ENCODE measurements around the gene LRRC15.

The LRRC15 gene

DNA sequence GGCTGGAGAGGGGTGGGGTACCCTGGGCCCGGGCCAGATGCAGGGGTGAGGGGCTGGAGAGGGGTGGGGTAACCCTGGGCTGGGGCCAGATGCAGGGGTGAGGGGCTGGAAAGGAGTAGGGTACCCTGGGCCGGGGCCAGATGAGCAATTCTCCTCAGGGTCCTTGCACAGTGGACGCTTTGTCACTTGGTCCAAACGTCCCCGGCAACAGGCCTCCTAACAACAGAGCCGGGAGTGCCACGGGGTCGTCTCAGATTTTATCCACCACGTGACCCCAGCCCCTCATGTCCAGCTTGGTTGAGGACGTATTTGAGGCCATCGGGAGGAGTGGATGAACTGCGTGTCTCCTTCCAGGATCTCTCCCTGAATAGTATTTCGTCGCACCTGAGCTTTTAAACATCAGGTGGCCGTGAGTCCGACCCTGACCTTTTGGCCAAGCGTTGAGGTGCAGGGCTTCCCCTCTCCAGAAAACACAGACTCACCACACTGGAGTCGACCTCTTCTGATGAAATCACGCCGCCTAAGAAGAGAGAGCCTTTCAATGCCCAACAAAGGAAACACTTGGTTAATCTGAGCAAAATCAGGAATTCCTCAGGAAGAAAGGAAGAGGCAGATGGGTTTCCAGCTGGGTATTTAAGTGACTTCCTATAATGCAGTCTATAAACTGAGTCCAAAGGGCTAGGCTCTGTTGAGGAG is 12.8 kb upstream of the LRRC15 start:
- Histone ChIP-seq H3K36me3 (ENCODE audit: insufficient read depth, low read length) (no peaks in the 10 kb centered on the region), H3K4me1 (ENCODE audit: insufficient read depth, low read length) (peaks cover 4% of the 10 kb centered on the region), H3K9me3 (ENCODE audit: low read length) (peaks cover 7% of the 10 kb centered on the region), H3K4me3 (ENCODE audit: low read length) (no peak overlapping the region), H3K27me3 (ENCODE audit: insufficient read depth, low read length) (peaks cover 4% of the 10 kb centered on the region), H2AFZ (ENCODE audit: low read depth, low read length) (no peak overlapping the region)

DNA sequence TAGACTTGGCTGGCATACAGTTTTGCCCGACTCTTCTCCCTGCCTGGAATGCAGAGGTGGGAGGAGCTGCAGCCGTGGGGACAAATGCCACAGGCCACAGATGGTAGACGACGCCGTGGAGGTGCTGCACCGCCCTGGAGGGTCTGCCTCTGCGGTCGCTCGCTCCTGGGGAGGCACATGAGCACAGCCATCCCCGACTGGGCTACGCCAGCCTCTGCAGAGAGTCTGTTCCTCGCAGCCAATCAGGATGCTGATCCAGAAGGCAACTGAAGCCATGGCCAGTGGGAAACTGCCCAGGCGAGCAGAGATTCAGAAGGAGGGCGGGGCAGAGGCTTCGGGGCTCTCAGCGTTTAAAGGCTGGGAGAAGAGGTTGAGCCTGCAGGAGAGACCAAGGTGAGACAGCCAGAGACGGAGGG is 11.9 kb upstream of the LRRC15 start:
- Histone ChIP-seq H3K36me3 (ENCODE audit: insufficient read depth, low read length) (no peaks in the 10 kb centered on the region), H3K4me1 (ENCODE audit: insufficient read depth, low read length) (peaks cover 4% of the 10 kb centered on the region), H3K27me3 (ENCODE audit: insufficient read depth, low read length) (peaks cover 4% of the 10 kb centered on the region), H2AFZ (ENCODE audit: low read depth, low read length) (no peak overlapping the region), H3K4me3 (ENCODE audit: low read length) (no peak overlapping the region), H3K9me3 (ENCODE audit: low read length) (peaks cover 7% of the 10 kb centered on the region)

- peaks cover 6% of the 10 kb centered on the region for H3K4me1 ChIP-seq (ENCODE audit: insufficient read depth, low read length)
- H3K36me3 ChIP-seq (ENCODE audit: insufficient read depth, low read length): no peaks in the 10 kb centered on the region
- H3K4me3 ChIP-seq (ENCODE audit: low read length): no peak overlapping the region
- no peak overlapping the region for H2AFZ ChIP-seq (ENCODE audit: low read depth, low read length)
- peaks cover 4% of the 10 kb centered on the region for H3K27me3 ChIP-seq (ENCODE audit: insufficient read depth, low read length)
- H3K9me3 ChIP-seq (ENCODE audit: low read length): peaks cover 3% of the 10 kb centered on the region
These were observed 10.8 kb upstream of the LRRC15 start for GRCh38 chr3:194380326-194380725.

DNA sequence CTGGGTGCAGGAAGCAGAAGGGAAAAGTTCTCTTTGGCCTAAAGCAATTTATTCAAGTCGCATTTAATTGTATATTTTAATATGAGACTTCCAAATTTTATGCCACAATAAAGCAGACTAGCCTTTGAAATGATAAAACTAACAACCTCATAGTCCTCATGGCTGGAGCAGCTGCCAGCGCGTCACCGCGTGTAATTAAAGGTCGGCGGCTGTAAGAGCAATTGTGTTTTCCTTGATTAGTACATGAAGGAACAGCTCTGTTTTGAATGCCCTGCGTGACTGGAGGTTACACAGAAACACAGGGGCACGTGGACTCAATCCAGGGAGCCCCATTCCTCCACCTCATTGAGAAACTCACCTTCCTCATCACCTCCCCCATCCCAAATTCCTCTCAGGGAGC is 10.1 kb upstream of the LRRC15 start:
- H3K36me3 ChIP-seq (ENCODE audit: insufficient read depth, low read length): no peaks in the 10 kb centered on the region
- no peak overlapping the region for H2AFZ ChIP-seq (ENCODE audit: low read depth, low read length)
- peaks cover 4% of the 10 kb centered on the region for H3K27me3 ChIP-seq (ENCODE audit: insufficient read depth, low read length)
- H3K9me3 ChIP-seq (ENCODE audit: low read length): peaks cover 3% of the 10 kb centered on the region
- peaks cover 6% of the 10 kb centered on the region for H3K4me1 ChIP-seq (ENCODE audit: insufficient read depth, low read length)
- H3K4me3 ChIP-seq (ENCODE audit: low read length): no peak overlapping the region

GRCh38 chr3:194379231-194379630 is 9.7 kb upstream of the LRRC15 start:
- Histone ChIP-seq H3K27me3 (ENCODE audit: insufficient read depth, low read length) (peaks cover 4% of the 10 kb centered on the region), H3K4me1 (ENCODE audit: insufficient read depth, low read length) (peaks cover 6% of the 10 kb centered on the region), H3K36me3 (ENCODE audit: insufficient read depth, low read length) (no peaks in the 10 kb centered on the region), H3K9me3 (ENCODE audit: low read length) (no peaks in the 10 kb centered on the region), H3K4me3 (ENCODE audit: low read length) (no peak overlapping the region), H2AFZ (ENCODE audit: low read depth, low read length) (no peak overlapping the region)

- H3K4me1 ChIP-seq (ENCODE audit: insufficient read depth, low read length): peaks cover 6% of the 10 kb centered on the region
- no peak overlapping the region for H3K4me3 ChIP-seq (ENCODE audit: low read length)
- no peaks in the 10 kb centered on the region for H3K9me3 ChIP-seq (ENCODE audit: low read length)
- peaks cover 4% of the 10 kb centered on the region for H3K27me3 ChIP-seq (ENCODE audit: insufficient read depth, low read length)
- no peak overlapping the region for H2AFZ ChIP-seq (ENCODE audit: low read depth, low read length)
- H3K36me3 ChIP-seq (ENCODE audit: insufficient read depth, low read length): no peaks in the 10 kb centered on the region
These were observed 8.2 kb upstream of the LRRC15 start for GRCh38 chr3:194377708-194378107.

GRCh38 chr3:194376241-194376560 is 6.7 kb upstream of the LRRC15 start:
- peaks cover 2% of the 10 kb centered on the region for H3K9me3 ChIP-seq (ENCODE audit: low read length)
- peaks cover 4% of the 10 kb centered on the region for H3K27me3 ChIP-seq (ENCODE audit: insufficient read depth, low read length)
- H3K36me3 ChIP-seq (ENCODE audit: insufficient read depth, low read length): no peaks in the 10 kb centered on the region
- H2AFZ ChIP-seq (ENCODE audit: low read depth, low read length): no peak overlapping the region
- H3K4me1 ChIP-seq (ENCODE audit: insufficient read depth, low read length): peaks cover 2% of the 10 kb centered on the region
- no peak overlapping the region for H3K4me3 ChIP-seq (ENCODE audit: low read length)

GRCh38 chr3:194375473-194376240 is 6.1 kb upstream of the LRRC15 start:
- H3K4me3 ChIP-seq (ENCODE audit: low read length): no peak overlapping the region
- no peaks in the 10 kb centered on the region for H3K36me3 ChIP-seq (ENCODE audit: insufficient read depth, low read length)
- peaks cover 2% of the 10 kb centered on the region for H3K9me3 ChIP-seq (ENCODE audit: low read length)
- peaks cover 7% of the 10 kb centered on the region for H3K27me3 ChIP-seq (ENCODE audit: insufficient read depth, low read length)
- H2AFZ ChIP-seq (ENCODE audit: low read depth, low read length): no peak overlapping the region
- peaks cover 2% of the 10 kb centered on the region for H3K4me1 ChIP-seq (ENCODE audit: insufficient read depth, low read length)

- H3K4me3 ChIP-seq (ENCODE audit: low read length): no peak overlapping the region
- no peaks in the 10 kb centered on the region for H3K36me3 ChIP-seq (ENCODE audit: insufficient read depth, low read length)
These were observed 5.4 kb upstream of the LRRC15 start for GRCh38 chr3:194374935-194375334.

DNA sequence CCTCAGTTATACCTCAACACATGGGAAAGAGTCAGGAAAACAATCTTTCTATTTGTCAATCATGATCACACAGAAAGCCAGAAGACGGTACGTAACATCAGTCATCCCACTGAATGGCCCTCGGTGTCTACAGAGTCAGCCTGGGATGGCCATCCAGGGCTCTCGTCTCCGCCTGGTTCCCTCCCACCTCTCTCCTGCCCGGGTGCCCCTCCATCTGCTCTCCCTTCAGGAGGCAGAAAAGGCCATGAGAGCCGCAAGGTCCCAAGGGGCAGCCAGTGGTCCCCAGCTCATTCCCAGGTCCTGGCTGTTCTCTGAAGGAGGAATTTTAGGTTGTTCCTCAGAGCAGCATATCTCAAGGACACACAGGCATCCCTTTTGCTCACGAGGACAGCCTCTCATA is 4.4 kb upstream of the LRRC15 start:
- H3K4me3 ChIP-seq (ENCODE audit: low read length): no peak overlapping the region
- H3K36me3 ChIP-seq (ENCODE audit: insufficient read depth, low read length): no peaks in the 10 kb centered on the region
- no peak overlapping the region for H2AFZ ChIP-seq (ENCODE audit: low read depth, low read length)
- peaks cover 7% of the 10 kb centered on the region for H3K4me1 ChIP-seq (ENCODE audit: insufficient read depth, low read length)
- peaks cover 20% of the 10 kb centered on the region for H3K27me3 ChIP-seq (ENCODE audit: insufficient read depth, low read length)
- H3K9me3 ChIP-seq (ENCODE audit: low read length): peaks cover 2% of the 10 kb centered on the region

More at GRCh38 chr3:194374935-194375334, 5.4 kb upstream of the LRRC15 start:
- H2AFZ ChIP-seq (ENCODE audit: low read depth, low read length): no peak overlapping the region
- H3K27me3 ChIP-seq (ENCODE audit: insufficient read depth, low read length): peaks cover 12% of the 10 kb centered on the region
- peaks cover 2% of the 10 kb centered on the region for H3K9me3 ChIP-seq (ENCODE audit: low read length)
- peaks cover 3% of the 10 kb centered on the region for H3K4me1 ChIP-seq (ENCODE audit: insufficient read depth, low read length)

- Histone ChIP-seq H2AFZ (ENCODE audit: low read depth, low read length) (no peak overlapping the region), H3K9me3 (ENCODE audit: low read length) (peaks cover 2% of the 10 kb centered on the region), H3K4me1 (ENCODE audit: insufficient read depth, low read length) (peaks cover 7% of the 10 kb centered on the region), H3K27me3 (ENCODE audit: insufficient read depth, low read length) (peaks cover 29% of the 10 kb centered on the region), H3K4me3 (ENCODE audit: low read length) (no peak overlapping the region), H3K36me3 (ENCODE audit: insufficient read depth, low read length) (no peaks in the 10 kb centered on the region)
These were observed 3.5 kb upstream of the LRRC15 start for GRCh38 chr3:194373028-194373427.

GRCh38 chr3:194370753-194371152 is 1.2 kb upstream of the LRRC15 start:
- H3K27me3 ChIP-seq (ENCODE audit: insufficient read depth, low read length): peaks cover 42% of the 10 kb centered on the region

DNA sequence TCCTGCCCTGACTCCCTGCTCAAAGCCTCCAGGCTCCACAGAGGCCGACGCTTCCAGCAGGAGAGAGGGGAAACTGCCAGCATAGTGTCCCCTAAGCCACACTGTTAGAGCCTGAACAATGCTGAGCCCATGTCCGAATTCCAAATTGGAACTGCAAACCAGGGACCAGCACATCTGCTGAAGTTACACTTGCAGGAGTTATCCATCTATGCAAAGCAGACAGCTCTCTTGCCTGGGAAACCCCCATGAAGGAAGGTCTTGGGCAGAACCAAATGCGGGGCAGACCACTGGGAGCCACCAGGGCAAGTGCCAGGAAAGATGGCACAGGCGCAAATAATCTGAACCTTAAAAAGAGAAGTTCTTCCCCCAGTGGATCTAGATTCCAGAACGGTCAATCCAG is 625 bp downstream of the LRRC15 start:
- Histone ChIP-seq H3K4me3 (ENCODE audit: low read length) (no peak overlapping the region), H3K4me1 (ENCODE audit: insufficient read depth, low read length) (peaks cover 12% of the 10 kb centered on the region), H3K27me3 (ENCODE audit: insufficient read depth, low read length) (peaks cover 50% of the 10 kb centered on the region), H3K9me3 (ENCODE audit: low read length) (peaks cover 2% of the 10 kb centered on the region), H3K36me3 (ENCODE audit: insufficient read depth, low read length) (no peaks in the 10 kb centered on the region), H2AFZ (ENCODE audit: low read depth, low read length) (no peak overlapping the region)

More at GRCh38 chr3:194370753-194371152, 1.2 kb upstream of the LRRC15 start:
- Histone ChIP-seq H3K4me1 (ENCODE audit: insufficient read depth, low read length) (peaks cover 7% of the 10 kb centered on the region), H2AFZ (ENCODE audit: low read depth, low read length) (no peak overlapping the region), H3K36me3 (ENCODE audit: insufficient read depth, low read length) (no peaks in the 10 kb centered on the region), H3K4me3 (ENCODE audit: low read length) (no peak overlapping the region), H3K9me3 (ENCODE audit: low read length) (peaks cover 2% of the 10 kb centered on the region)

Data from neuron (in vitro differentiated cells).